Ishikawa (cell line): Measurements from ENCODE around the gene TTC3.

Experiments used
- CEBPB ChIP-seq: IDR thresholded peaks from 2 replicates; pipeline ENCODE4 v1.6.1; 2012
- CREB1 ChIP-seq: IDR thresholded peaks from 2 replicates; pipeline ENCODE4 v1.6.1; 2012; ENCODE audit warnings: low read depth
- EGR1 ChIP-seq: IDR thresholded peaks from 2 replicates; pipeline ENCODE4 v1.6.1; 2012
- EP300 ChIP-seq: IDR thresholded peaks from 2 replicates; pipeline ENCODE4 v1.6.1; 2012; ENCODE audit warnings: borderline replicate concordance
- FOXM1 ChIP-seq: IDR thresholded peaks from 2 replicates; pipeline ENCODE4 v1.6.1; 2012; ENCODE audit warnings: low read depth, borderline replicate concordance
- MAX ChIP-seq: IDR thresholded peaks from 2 replicates; pipeline ENCODE4 v1.6.1; 2012
- NFIC ChIP-seq: IDR thresholded peaks from 2 replicates; pipeline ENCODE4 v1.6.1; 2012
- RAD21 ChIP-seq: IDR thresholded peaks from 2 replicates; pipeline ENCODE4 v1.6.1; 2012; ENCODE audit warnings: low read depth
- REST ChIP-seq: IDR thresholded peaks from 2 replicates; pipeline ENCODE4 v1.6.1; 2012; ENCODE audit warnings: low read depth, mild to moderate bottlenecking
- TAF1 ChIP-seq: IDR thresholded peaks from 2 replicates; pipeline ENCODE4 v1.6.1; 2012; ENCODE audit warnings: low read depth, mild to moderate bottlenecking
- TCF12 ChIP-seq: IDR thresholded peaks from 2 replicates; pipeline ENCODE4 v1.6.1; 2012; ENCODE audit warnings: low read depth
- TEAD4 ChIP-seq: IDR thresholded peaks from 2 replicates; pipeline ENCODE4 v1.6.1; 2012
- USF1 ChIP-seq: IDR thresholded peaks from 2 replicates; pipeline ENCODE4 v1.6.1; 2012
- YY1 ChIP-seq: IDR thresholded peaks from 2 replicates; pipeline ENCODE4 v1.6.1; 2012; ENCODE audit warnings: low read depth
- ZBTB7A ChIP-seq: IDR thresholded peaks from 2 replicates; pipeline ENCODE4 v1.6.1; 2012; ENCODE audit warnings: low read depth

The TTC3 gene

GRCh38 chr21:37044643-37045042, 28.4 kb upstream of the TTC3 start:
- TF ChIP-seq NFIC (no peak), TCF12 (no peak), MAX (no peak), FOXM1 (no peak), ZBTB7A (no peak), TEAD4 (no peak), EGR1 (no peak), EP300 (no peak), YY1 (no peak), REST (no peak), USF1 (no peak), TAF1 (no peak), CREB1 (no peak), CEBPB (no peak), RAD21 (no peak)

- TF ChIP-seq EP300 (no peak), NFIC (no peak), MAX (no peak), CREB1 (no peak), TAF1 (no peak), ZBTB7A (no peak), FOXM1 (no peak), EGR1 (no peak), USF1 (no peak), TCF12 (no peak), TEAD4 (no peak), RAD21 (no peak), REST (no peak)
Observed at GRCh38 chr21:37045149-37045548, 27.9 kb upstream of the TTC3 start.

- no peak for TF ChIP-seq REST
- no peak for TF ChIP-seq NFIC
- TF ChIP-seq TAF1 = no peak
- TF ChIP-seq YY1 = no peak
- TF ChIP-seq EP300 = no peak
- TF ChIP-seq CREB1 = no peak
Observed at GRCh38 chr21:37045556-37045955, 27.5 kb upstream of the TTC3 start.

GRCh38 chr21:37047079-37047478, 26.0 kb upstream of the TTC3 start:
- TF ChIP-seq CREB1 = no peak
- TF ChIP-seq TAF1 = no peak
- TF ChIP-seq RAD21 = no peak
- TF ChIP-seq USF1 = no peak
- TF ChIP-seq EP300 = no peak
- no peak for TF ChIP-seq FOXM1
- TF ChIP-seq NFIC = no peak
- TF ChIP-seq TEAD4 = no peak
- TF ChIP-seq CEBPB = no peak
- TF ChIP-seq TCF12 = no peak
- TF ChIP-seq ZBTB7A = no peak
- TF ChIP-seq YY1 = no peak
- TF ChIP-seq MAX = no peak
- no peak for TF ChIP-seq REST
